CD4-positive, alpha-beta T cell (primary cell): ENCODE results near the gene SH3BP2. TPM values are rescaled to one million over a fixed set of nuclear protein-coding genes. Genes with fewer than 3 reads are reported as not detected.
A peak's percentile ranks its signal among the peaks of the same experiment; 100 is the strongest.

Experiments used
- ATAC-seq: fragments of 200-7000 bp; cut with Tn5 transposase; one replicate; pipeline ENCODE4 v1.10.0; 2022; ENCODE audit warnings: mild to moderate bottlenecking; ENCODE audit not compliant: poor library complexity
- CTCF ChIA-PET: fragments of 350-600 bp; sonication (Branson Sonifier 250); formaldehyde crosslinking; loops from one replicate; lab custom pipeline; 2021; ENCODE audit warnings: antibody characterized with exemption, inconsistent platforms; lab: Charles Lee
- POLR2A ChIA-PET: fragments of 350-600 bp; sonication (Branson Sonifier 250); formaldehyde crosslinking; loops from one replicate; lab custom pipeline; 2021; ENCODE audit warnings: antibody characterized with exemption, inconsistent platforms; lab: Charles Lee
- DNase-seq, 14 experiments: peaks; one replicate each; pipeline ENCODE4 v3.0.0-alpha.2; 2013 to 2020; ENCODE audit warnings: mixed read lengths in 2 of 14
- H3K27ac ChIP-seq, 2 donors: one replicate each; pipeline versions ENCODE4 v1.5.1 to v1.7.0; 2013; ENCODE audit warnings: low read length in 2 of 2, low read depth in 1 of 2, mild to moderate bottlenecking in 1 of 2
- H3K27me3 ChIP-seq, 2 experiments: 1 replicate in 1 of 2; 2 replicates in 1 of 2; pipeline versions ENCODE4 v1.6.1 to v1.7.0; 2013; ENCODE audit warnings: low read length in 2 of 2, control low read depth in 1 of 2, mild to moderate bottlenecking in 1 of 2, moderate library complexity in 1 of 2; ENCODE audit not compliant: insufficient read depth in 2 of 2, control insufficient read depth in 1 of 2
- H3K36me3 ChIP-seq: one replicate; pipeline ENCODE4 v1.6.1; 2013; ENCODE audit warnings: low read length, control low read depth; ENCODE audit not compliant: insufficient read depth
- H3K4me1 ChIP-seq: one replicate; pipeline ENCODE4 v1.6.1; 2013; ENCODE audit warnings: low read length, control low read depth; ENCODE audit not compliant: insufficient read depth
- H3K4me3 ChIP-seq: one replicate; pipeline ENCODE4 v1.5.1; 2013; ENCODE audit warnings: mild to moderate bottlenecking, low read length, moderate library complexity
- H3K9me3 ChIP-seq, 2 experiments: 1 replicate in 1 of 2; 2 replicates in 1 of 2; pipeline versions ENCODE4 v1.6.1 to v1.7.0; 2013; ENCODE audit warnings: low read length in 2 of 2, mild to moderate bottlenecking in 2 of 2, control low read depth in 1 of 2, moderate library complexity in 1 of 2; ENCODE audit not compliant: control insufficient read depth in 1 of 2, insufficient read depth in 1 of 2
- H3K27ac Mint-ChIP-seq: one replicate; pipeline ENCODE4 v1.8.0; 2020; ENCODE audit warnings: mixed read lengths
- H3K27me3 Mint-ChIP-seq: one replicate; pipeline ENCODE4 v1.8.0; 2021; ENCODE audit warnings: mixed read lengths
- H3K36me3 Mint-ChIP-seq: one replicate; pipeline ENCODE4 v1.8.0; 2021; ENCODE audit warnings: low read depth, mixed read lengths
- H3K4me1 Mint-ChIP-seq: one replicate; pipeline ENCODE4 v1.8.0; 2021; ENCODE audit warnings: low read depth, mixed read lengths
- H3K4me3 Mint-ChIP-seq: one replicate; pipeline ENCODE4 v1.8.0; 2020; ENCODE audit warnings: mild to moderate bottlenecking, mixed read lengths
- H3K9me3 Mint-ChIP-seq: one replicate; pipeline ENCODE4 v1.8.0; 2020; ENCODE audit warnings: mixed read lengths
- intact Hi-C, 2 experiments: fragments of 100-400 bp; cut with DNase I in 1 of 2; cut with micrococcal nuclease in 1 of 2; formaldehyde crosslinking; loops; one replicate each; pipeline versions ENCODE4 v1.15.1 to v1.9.0; 2023 to 2025; cut with DNase I, micrococcal nuclease
- total RNA-seq, 174 experiments: library from RNA in 2 of 174; stranded (reverse) in 2 of 174; gene quantifications; one replicate each; pipeline ENCODE4 v1.2.3 and lab custom pipeline; 2021 to 2026
- TF ChIP-seq, protein P1 (sequence below): fragments of 200-600 bp; IDR thresholded peaks from one replicate; pipeline ENCODE4 v1.8.0; 2022; ENCODE audit warnings: antibody characterized with exemption, mild to moderate bottlenecking

Gene SH3BP2
- total RNA-seq, 2 experiments from 2014 or later: 30.1 to 30.5 TPM

DNA sequence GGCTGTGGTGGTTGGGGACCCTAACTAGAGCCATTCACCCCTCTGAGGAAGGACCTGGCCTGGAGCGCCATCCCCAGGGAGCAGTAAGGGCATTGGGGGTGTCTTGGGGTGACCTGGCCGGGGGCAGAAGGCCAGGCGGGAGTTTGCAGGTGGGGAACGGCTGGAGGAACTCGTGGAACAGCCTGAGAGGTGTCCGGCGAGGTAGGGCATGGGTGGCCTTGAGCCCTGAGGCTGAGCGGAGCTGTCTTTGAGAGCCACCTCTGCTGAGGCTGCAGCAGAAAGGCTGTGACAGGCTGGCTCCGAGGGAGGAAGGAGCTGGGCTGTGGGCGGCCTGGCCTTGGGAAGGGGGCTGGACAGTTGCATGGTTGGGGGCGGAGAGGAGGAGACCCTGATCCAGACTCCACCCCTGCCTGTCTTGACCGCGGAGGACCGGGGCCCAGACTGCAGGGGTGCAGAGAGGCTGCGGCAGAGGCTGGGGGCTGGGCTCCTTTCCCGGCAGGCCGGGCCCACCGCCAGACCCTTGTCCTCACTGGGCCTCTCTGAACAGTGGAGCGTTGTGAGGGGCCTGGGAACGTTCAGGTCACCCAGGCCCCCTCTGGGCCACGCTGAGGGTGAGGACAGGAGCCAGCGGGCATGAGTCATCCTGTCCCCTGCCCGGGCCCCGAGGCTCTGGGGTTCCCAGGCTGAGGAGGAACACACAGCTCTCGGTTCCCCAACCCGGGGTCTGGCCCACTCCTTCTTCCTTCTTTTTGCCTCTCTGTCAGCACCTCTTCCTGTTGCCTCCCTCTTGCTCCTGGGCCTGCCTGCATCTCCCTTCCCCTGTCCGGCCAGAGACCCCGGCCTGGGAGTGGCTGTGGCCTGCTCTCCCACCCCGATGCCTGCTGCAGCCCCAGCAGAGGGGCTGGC, 8.1 kb downstream of the SH3BP2 start:
- H3K27me3 ChIP-seq: no peaks in the 10 kb centered on the region
- H3K27ac ChIP-seq: peak overlapping the region in 1 of 2 donors; percentile 37
- H3K9me3 ChIP-seq: no peaks in the 10 kb centered on the region
- Mint-ChIP-seq H3K27me3 (no peaks in the 10 kb centered on the region), H3K4me3 (peak overlapping the region; percentile 51), H3K36me3 (no peaks in the 10 kb centered on the region), H3K4me1 (peaks cover 31% of the 10 kb centered on the region), H3K27ac (peak overlapping the region; percentile 70), H3K9me3 (no peaks in the 10 kb centered on the region)
- intact Hi-C loops: no loop called here
- DNase-seq (peak in 5 of 14 experiments; percentile 23 to 79 (median 41)), ATAC-seq (no peak)
- TF ChIP-seq, protein P1, sequence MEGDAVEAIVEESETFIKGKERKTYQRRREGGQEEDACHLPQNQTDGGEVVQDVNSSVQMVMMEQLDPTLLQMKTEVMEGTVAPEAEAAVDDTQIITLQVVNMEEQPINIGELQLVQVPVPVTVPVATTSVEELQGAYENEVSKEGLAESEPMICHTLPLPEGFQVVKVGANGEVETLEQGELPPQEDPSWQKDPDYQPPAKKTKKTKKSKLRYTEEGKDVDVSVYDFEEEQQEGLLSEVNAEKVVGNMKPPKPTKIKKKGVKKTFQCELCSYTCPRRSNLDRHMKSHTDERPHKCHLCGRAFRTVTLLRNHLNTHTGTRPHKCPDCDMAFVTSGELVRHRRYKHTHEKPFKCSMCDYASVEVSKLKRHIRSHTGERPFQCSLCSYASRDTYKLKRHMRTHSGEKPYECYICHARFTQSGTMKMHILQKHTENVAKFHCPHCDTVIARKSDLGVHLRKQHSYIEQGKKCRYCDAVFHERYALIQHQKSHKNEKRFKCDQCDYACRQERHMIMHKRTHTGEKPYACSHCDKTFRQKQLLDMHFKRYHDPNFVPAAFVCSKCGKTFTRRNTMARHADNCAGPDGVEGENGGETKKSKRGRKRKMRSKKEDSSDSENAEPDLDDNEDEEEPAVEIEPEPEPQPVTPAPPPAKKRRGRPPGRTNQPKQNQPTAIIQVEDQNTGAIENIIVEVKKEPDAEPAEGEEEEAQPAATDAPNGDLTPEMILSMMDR: no peak
- CTCF ChIA-PET: no interaction called here
- H3K4me3 ChIP-seq: peak overlapping the region; percentile 52
- peaks cover 86% of the 10 kb centered on the region for H3K4me1 ChIP-seq
- POLR2A ChIA-PET: interaction anchor here (0.7 to 5.0 kb wide), 2 partner anchors 10 to 38 kb away, joined by 3 to 58 read pairs; no protein-coding TSS in a partner anchor
- no peaks in the 10 kb centered on the region for H3K36me3 ChIP-seq

DNA sequence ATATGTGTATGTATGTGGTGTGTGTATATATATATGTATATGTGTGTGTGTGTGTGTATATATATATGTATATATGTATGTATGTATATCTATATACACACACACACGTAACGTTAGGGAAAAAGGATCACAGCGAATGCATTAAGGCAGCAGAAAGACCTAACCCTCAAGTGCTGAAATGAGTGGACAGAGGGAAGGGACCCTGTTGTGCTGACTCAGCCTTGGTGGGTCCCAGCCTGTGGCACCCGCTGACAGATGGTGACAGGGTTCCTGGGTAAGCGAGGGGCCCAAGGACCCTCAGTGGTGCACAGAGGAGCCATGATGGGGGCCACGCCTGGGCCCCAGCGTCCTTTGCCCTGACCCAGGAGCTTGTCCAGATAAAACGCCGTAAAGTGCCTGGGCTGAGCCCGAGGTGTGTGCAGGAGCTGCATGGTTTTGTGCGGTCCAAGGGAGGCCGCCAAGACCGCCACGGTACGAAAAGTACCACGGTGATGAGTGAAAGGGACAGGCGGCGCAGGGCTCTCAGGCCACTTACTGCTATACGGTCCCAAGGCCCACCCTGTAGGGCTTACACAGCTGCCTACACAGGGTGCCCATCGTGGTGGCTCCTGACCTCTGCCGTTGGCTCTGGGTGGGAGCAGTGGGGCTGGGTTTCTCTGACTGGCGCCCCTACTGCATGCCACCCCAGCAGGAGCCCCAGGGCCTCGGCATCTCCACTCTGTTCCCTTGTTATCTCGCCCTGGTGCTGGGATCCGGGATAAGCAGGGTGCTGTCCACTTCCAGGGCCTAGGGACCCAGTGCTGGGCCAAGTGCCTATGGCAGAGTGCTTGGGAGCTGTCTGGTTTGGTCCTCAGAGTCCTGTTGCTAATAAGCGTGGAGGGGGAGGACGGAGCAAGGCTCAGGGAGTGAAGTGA, 10.0 kb downstream of the SH3BP2 start:
- H3K27ac ChIP-seq: no peak overlapping the region
- Mint-ChIP-seq H3K36me3 (no peaks in the 10 kb centered on the region), H3K4me3 (no peak overlapping the region), H3K9me3 (no peaks in the 10 kb centered on the region), H3K27ac (no peak overlapping the region), H3K4me1 (peaks cover 27% of the 10 kb centered on the region), H3K27me3 (no peaks in the 10 kb centered on the region)
- H3K4me1 ChIP-seq: peaks cover 75% of the 10 kb centered on the region
- no peak overlapping the region for H3K4me3 ChIP-seq
- no peaks in the 10 kb centered on the region for H3K9me3 ChIP-seq
- no peaks in the 10 kb centered on the region for H3K27me3 ChIP-seq
- POLR2A ChIA-PET: interaction anchor here (0.9 to 1.7 kb wide), 2 partner anchors 9 to 15 kb away, joined by 3 to 5 read pairs; no protein-coding TSS in a partner anchor
- H3K36me3 ChIP-seq: no peaks in the 10 kb centered on the region
- DNase-seq (peak in 1 of 14 experiments; percentile 0), ATAC-seq (no peak)
- TF ChIP-seq, protein P1: no peak
- intact Hi-C loops: no loop called here
- CTCF ChIA-PET: no interaction called here
